GM18520 (cell line): ENCODE results near the gene EPS8L1.
"Not testable (repeated sequence)": the region's sequence is repeated elsewhere in the genome, so short reads cannot be mapped to it uniquely, and the experiment has no call there.

Source experiments
- ATAC-seq: cut with Tn5 transposase; IDR thresholded peaks from one replicate; pipeline ENCODE4 v1.9.1; 2021; ENCODE audit not compliant: unreplicated experiment

EPS8L1 gene

DNA sequence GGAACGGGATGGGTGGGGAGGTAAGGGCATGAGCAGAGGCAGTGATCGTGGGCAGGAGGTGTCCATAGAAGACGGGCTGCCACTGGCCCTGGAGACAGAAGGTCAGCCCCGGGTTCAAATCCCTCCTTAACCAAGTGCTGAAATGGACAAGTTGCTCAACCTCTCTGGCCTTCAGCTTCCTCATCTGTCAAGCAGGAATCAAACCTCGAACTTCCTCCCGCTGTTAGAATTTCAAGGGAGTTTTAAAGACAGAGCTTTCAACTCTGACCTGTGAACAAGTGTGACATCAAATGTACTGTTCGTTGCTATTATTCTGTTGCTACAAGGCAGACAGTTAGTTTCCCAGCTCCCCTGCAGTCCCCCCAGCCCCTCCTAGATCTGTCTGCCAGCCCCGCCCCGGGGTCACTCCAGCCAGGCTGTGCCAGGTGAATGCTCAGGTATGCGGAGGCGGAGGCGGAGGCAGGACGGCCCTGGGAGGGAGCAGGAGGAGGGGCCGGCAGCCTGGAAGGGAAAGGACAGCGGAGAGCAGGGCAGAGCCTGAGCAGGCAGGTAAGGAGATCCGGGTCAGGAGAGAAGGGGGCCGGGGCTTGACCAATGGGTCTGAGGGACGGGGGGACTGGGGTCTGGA, at the start of gene EPS8L1:
TSS of gene EPS8L1 (plus strand) at position 499 of the 628 bp plus-strand sequence. CDS start 576 bp downstream, outside the sequence.
- ATAC-seq: no peak

DNA sequence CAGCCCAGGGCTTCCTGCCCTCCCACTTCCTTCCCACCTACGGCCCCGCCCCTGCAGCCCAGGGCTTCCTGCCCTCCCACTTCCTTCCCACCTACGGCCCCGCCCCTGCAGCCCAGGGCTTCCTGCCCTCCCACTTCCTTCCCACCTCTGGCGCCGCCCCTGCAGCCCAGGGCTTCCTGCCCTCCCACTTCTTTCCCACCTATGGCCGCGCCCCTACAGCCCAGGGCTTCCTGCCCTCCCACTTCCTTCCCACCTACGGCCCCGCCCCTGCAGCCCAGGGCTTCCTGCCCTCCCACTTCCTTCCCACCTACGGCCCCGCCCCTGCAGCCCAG, 48.6 kb upstream of the EPS8L1 start:
- not testable (repeated sequence) for ATAC-seq

DNA sequence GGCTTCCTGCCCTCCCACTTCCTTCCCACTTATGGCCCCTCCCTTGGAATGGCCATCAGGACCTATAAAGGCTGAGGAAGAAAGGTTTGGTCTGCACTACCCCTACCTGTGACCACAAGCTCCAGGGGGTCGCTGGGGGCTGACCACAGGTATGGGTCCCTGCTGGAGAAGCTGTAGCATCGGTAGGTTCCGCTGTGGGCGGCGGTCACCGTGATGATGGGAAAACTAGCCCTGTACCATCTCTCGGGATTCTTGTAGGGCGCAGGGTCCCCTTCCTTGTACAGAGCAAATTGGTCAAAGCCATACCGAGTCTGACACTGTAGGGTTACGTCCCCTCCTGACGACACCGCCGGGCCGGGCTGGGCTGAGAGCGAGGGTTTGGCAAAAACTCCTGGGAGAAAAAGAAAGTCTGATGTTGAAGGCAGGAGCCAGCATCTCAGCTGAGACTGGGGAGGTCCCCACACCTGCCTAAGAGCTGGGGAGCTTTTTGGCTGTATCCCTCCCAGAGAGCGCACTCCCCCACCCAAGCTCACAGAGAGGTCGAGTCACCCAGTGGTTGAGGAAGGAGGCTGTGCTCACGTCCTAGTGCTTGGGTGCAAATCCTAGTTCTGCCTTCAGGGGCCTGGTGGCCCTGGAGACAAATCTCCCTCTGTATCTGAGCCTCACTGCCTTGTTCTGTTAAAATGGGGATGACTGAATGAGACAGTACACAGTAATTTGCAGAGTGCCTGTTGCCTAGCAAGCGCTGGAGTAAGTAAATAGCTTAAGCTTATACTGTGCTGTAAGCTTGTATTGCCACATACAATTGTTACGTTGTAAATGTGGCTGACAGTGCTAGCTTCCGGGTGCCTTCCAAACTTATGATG, 48.0 kb upstream of the EPS8L1 start:
- ATAC-seq: no peak

DNA sequence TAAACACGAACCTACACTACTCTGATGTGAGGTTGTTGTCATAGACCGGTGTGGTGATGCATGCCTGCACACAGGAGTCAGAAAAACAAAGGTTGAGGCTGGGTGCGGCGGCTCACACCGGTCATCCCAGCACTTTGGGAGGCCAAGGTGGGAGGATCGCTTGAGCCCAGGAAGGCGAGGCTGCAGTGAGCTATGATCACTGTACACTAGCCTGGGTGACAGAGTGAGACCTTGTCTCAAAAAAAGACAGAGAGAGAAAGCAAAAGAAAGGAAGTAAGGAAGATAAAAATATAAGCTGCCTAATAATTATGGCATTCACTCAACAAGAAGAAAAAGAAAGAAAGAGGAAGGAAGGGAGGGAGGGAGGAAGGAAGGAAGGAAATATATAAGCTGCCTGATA, 46.9 kb upstream of the EPS8L1 start:
- no peak for ATAC-seq

DNA sequence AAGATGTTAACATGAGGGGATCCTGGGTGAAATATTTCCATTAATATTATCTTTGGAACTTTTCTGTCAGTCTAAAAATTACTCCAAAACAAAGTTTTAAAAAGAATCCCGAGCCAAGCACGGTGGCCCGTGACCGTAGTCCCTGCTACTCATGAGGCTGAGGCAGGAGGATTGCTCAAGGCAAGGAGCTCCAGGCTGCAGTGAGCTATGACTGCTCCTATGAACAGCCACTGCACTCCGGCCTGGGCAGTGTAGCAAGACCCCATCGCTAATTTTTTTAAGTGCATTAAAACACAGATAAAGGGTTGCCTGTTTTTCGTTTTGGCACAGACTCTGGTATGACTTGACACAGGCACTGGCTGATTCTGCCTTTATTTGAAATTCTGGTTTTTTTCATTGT, 44.5 kb upstream of the EPS8L1 start:
- ATAC-seq: no peak

DNA sequence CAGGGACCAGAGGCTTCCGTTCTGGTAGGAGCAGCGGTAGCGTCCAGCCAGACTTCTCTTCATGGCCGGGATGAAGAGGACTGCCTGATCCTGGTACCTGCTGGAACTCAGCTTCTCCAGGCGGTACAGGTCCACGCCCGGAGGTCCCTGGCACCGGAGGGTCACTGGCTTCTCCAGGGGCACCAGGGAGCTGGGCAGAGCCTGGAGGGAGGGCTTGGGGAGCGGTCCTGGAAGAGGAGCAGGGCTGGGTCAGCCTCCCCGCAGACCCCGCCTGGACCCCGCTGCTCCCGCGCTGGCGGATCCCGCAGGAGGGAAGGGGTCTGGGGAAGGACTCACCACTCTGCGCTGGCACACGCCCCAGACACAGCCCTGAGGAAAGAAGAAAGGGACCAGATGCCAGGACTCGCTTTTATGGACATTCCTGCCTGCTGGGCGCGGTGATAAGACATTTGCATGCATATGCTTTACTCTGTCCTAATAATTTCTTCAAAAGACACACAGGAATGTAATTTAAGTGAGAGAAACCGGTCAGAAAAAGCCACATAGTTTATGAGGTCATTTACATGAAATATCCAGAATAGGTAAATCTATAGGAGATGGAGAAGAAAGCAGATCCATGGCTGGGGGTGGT, 43.4 kb upstream of the EPS8L1 start:
- ATAC-seq: no peak

DNA sequence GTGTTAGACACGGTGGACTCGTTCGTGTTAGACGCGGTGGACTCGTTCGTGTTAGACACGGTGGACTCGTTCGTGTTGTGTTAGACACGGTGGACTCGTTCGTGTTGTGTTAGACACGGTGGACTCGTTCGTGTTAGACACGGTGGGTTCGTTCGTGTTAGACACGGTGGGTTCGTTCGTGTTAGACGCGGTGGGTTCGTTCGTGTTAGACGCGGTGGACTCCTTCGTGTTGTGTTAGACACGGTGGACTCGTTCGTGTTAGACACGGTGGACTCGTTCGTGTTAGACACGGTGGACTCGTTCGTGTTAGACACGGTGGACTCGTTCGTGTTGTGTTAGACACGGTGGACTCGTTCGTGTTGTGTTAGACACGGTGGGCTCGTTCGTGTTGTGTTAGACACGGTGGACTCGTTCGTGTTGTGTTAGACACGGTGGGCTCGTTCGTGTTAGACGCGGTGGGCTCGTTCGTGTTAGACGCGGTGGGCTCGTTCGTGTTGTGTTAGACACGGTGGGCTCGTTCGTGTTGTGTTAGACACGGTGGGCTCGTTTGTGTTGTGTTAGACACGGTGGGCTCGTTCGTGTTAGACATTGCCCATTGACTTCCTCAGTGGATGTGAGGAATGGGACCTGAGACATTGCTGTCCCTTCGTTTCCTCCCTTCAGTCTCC, 42.6 kb upstream of the EPS8L1 start:
- ATAC-seq: not testable (repeated sequence)

DNA sequence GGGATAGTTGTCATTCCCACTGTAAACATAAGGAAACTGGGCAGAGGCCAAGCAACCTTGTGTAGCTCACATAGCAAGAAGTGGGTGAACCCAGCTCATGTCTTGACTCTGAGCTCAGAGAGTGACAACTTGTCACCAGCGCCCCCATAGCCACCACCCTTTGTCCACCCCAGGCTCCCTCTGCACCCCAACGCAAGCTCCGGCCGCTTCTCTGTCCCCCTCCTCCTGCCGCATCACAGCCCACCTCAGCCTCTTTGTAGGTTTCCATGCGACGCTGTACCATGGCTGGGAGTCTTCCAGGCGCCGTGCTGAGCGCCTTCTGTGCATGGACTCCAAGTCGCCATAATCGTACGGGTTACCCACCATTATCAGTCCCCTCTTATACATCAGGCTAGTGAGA, 40.9 kb upstream of the EPS8L1 start:
- no peak for ATAC-seq

DNA sequence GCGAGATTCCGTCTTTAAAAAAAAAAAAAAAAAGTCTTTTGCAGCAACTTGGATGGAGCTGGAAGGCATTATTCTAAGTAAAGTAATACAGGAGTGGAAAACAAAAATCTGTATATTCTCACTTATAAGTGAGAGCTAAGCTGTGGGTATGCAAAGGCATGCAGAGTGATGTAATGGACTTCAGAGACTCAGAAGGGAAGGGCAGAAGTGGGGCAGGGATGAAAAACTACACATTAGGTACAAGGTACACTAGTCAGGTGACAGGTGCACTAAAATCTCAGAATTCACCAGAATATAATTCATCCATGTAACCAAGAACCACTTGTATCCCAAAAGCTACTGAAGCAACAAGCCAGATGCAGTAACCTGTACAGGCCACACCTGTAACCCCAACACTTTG, 39.6 kb upstream of the EPS8L1 start:
- ATAC-seq: no peak

DNA sequence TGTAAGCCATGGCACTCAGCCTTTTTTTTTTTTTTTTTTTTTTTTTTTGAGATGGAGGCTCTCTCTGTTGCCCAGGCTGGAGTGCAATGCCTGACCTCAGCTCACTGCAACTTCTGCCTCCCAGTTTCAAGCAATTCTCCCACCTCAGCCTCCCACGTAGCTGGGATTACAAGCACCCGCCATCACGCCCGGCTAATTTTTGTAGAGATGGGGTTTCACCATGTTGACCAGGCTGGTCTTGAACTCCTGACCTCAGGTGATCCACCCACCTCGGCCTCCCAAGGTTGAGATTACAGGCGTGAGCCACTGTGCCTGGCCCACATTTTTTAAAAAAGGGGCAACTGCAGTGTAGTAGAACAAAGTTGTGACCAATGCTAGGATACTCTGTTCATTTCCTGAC, 38.1 kb upstream of the EPS8L1 start:
- not testable (repeated sequence) for ATAC-seq

DNA sequence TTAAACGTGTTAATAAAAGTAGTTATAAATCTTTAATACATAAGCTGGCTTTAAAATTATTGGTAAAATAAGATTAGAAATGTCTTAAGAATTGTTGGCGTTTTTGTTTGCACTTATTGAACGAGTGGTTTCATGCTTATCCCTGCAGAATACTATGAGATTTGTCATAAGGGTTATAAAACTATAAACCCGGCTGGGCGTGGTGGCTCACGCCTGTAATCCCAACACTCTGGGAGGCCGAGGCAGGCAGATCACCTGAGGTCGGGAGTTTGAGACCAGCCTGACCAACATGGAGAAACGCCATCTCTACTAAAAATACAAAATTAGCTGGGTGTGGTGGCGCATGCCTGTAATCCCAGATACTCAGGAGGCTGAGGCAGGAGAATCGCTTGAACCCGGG, 35.0 kb upstream of the EPS8L1 start:
- ATAC-seq: not testable (repeated sequence)

DNA sequence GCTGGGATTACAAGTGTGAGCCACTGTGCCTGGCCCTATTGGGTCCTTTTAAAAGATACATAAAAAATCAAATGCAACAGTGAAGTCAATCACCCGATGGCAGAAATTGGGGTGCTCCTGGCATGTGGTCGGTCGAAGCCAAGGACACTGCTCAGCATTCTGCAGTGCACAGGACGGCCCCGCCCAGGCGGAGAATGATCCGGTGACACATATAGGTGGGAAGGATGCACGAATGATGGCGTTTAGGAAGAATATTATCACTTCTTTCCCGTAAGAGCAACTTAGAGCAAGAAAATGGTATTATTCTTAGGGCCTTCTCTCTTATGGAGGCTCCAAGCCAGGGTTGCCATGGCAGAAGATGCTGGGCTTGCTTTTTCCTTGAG, 34.4 kb upstream of the EPS8L1 start:
- no peak for ATAC-seq

DNA sequence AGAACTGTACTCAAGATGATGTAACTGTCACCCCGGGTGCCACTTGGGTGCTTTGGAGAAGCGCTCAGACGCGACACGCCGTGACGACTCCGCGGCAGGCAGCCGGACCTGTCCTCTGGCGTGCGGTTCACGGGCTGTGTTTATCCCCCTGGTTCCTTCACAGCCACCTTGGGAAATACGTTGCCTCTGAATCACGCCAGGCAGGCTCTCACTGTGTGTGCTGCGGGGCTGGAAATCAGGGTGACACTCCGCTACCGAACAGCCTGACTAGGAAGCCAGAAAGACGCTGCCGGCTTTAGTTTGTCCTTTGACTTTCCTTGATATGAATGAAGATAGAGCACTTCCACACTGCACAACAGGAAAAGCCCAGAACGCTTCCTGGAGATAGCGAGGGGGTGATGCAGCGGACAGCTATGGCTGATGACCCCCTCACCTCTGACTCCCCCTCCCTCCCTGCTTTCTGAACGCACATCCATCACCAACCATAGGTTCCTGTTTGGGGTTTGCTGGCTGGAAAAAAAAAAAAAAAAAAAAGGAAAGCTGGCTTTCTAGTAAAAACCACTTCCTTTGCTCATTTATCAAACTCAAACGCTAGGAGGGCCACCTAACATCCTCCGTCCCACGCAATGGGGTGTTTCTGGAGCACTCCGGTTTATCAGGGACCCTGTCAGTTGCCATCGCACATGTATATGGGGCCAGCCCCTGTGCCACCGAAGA, 33.9 kb upstream of the EPS8L1 start:
- no peak for ATAC-seq

DNA sequence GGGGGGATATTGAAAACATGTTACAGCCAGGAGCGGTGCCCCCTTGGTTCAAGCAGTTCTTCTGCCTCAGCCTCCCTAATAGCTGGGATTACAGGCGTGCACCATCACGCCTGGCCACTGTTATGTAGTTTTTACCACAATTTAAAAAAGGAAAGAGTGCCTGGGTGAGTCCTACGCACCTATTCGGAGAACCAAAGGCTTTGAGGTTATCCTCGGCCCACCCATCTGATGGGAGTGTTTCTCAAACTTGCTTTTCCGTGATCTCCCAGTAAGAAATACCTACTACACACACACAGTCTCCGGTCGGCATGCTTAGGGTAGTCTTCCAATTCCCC, 33.4 kb upstream of the EPS8L1 start:
- no peak for ATAC-seq

DNA sequence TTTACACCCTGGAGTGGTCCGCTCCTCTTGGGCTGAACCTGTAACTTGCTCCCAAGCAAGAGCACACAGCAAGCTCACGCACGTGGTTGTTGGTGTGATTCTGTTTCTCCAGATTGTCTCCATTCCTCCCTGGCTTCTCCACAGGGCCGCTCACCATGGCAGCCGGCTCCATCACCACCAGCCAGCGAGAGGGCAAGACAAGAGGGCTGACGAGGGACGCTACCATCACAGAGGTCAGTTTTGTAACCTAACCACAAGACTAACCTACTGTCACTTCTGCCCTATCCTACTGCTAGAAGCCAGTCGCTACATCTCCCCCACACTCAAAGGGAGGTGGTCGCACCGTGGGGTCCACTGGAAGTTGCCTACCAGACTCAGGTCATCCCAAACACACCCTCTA, 33.0 kb upstream of the EPS8L1 start:
- ATAC-seq: no peak

DNA sequence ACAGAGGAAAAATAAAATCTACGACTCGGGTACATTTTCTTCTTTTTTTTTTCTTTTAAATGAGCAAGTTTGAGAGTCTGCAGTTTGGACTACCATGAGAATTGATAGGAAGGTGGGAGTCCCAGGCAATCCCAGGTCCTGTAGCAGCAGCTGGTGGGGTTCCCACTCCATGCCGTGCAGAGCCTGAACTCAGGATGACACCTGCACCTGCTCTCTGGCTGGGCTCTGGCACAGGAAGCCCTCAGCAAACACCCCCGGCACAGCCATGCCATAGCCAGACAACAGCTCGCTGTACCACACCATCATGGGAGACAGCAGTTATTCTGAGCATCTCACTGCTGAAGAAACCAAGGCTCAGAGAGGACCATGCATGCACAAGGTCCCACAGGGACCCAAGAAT, 31.4 kb upstream of the EPS8L1 start:
- no peak for ATAC-seq

DNA sequence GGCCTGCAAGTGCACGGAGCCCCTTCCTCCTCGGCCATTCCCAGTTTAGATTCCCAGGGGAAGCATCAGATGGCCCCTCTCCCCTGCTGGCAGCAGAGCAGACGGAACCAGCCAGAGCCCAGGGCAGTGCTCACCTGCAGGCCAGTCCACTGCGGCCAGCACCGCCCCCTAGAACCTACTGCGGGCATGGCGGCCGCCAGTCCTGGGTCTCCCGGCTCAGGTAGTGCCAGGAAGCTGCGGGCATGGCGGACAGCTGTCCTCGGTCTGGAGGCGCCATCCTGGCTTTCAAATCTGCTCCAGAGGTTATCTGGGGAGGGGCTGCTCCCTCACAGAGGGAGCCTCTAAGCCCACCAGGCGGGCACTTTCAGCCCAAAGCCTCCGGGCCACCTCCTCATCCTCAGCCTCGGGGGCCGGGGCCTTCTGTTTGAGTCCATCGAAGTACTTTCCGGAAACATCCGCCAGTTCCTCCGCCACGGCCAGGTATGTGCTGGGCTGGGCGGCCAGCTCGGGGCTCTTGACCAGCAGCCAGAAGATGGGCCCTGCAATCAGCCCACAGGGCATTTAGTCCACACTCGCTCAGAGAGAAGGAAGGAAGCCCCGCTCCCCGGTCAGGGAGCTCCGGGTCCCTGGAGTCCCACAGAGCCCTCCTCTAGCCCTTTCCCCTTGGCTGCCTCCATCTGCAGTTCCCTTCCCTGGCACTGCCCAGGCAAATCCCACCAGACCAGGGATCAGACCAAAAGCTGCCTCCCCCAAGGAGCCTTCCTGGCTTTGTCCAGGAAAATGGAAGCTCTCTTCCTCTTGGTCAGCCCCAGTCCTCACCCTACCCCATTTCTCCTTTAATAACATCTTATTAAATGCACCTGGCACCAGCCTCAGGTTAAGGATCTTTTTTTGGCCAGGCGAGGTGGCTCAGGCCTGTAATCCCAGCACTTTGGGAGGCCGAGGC, 30.6 kb upstream of the EPS8L1 start:
- no peak for ATAC-seq

DNA sequence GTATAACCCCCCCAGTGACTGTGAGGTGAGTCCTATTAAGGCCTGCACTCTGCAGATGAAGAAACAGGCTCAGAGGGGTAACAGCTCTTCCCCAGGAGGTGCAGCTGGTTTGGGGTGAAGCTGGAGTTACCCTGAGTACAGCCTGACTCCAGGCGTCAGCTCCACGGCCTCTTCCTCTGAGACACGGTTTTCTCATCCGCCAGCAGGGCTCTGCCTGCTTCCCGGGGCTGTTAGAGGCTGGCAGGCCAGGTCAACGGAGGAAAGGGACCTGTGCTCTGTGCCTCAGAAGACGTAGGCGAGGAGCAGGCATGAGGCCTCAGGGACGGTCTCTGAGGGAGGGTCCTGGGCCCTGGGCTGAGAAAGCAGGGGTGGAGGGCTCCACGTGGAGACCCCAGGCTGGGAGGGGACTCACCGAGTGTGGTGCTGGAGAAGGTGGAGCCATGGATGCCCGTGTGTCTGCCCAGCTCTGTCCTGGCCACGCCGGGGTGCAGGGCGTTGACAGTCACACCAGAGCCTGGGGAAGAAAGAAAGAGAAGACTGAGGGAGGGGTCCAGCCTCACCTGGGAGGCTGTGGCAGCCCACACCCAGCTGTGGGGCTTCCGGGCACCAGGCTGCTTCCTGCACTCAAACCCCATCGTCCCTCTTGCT, 28.6 kb upstream of the EPS8L1 start:
- no peak for ATAC-seq

DNA sequence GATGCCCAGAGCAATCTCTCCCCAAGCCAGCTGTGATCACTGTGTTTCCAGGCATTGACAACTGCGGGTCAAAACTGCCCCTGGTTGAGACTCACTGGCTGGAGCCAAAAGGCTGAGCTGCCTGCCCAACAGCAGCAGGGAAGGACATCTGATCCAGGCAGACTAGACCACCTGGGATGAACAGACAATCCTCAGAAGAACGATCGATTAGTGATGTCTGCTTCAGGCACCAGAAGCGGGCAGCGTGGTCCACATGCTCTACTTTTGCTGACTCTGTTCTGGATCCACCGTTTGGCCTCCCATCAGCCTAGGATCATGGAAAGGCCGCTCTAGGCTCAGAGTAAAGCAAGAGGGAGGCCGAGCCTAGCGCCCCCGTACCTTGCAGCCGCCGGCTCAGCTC, 27.7 kb upstream of the EPS8L1 start:
- ATAC-seq: no peak

DNA sequence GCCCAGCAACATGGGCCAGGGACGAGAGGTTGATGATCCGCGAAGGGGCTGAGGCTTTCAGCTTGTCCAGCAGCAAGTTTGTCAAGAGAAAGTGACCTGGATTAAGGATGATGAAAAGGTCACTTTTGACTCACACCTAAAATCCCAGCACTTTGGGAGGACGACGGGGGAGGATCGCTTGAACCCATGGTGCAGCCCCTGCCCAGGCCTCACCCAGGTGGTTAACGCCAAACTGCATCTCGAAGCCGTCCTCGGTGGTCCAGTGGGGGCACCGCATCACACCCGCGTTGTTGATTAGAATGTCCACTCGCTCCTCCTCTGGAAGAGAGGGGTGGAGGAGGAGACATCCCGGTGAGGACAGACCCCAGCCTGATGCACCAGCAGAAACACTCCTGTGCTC, 27.2 kb upstream of the EPS8L1 start:
- no peak for ATAC-seq
